Inflammatory macrophage treated with lipopolysaccharide for 1 hour (primary cell): ENCODE results near the gene MTHFD1.

ENCODE experiments used
- DNase-seq, 2 donors: peaks; one replicate each; pipeline ENCODE4 v3.0.0-alpha.2; 2020 to 2022

The MTHFD1 gene

GRCh38 chr14:64450255-64450654, 62.1 kb downstream of the MTHFD1 start:
- DNase-seq: no peak

- no peak for DNase-seq
These were observed 66.5 kb downstream of the MTHFD1 start for GRCh38 chr14:64454671-64455070.

- DNase-seq: no peak
These were observed 71.4 kb downstream of the MTHFD1 start for GRCh38 chr14:64459405-64460136.

GRCh38 chr14:64461221-64461620, 73.1 kb downstream of the MTHFD1 start:
- no peak for DNase-seq

GRCh38 chr14:64463195-64463594, 75.0 kb downstream of the MTHFD1 start:
- no peak for DNase-seq

GRCh38 chr14:64463873-64464272, 75.7 kb downstream of the MTHFD1 start:
- DNase-seq: no peak

GRCh38 chr14:64464651-64465050, 76.5 kb downstream of the MTHFD1 start:
- DNase-seq: no peak

- DNase-seq: no peak
These were observed 77.2 kb downstream of the MTHFD1 start, which contains the start of gene AKAP5 for GRCh38 chr14:64465191-64465822. TSS of gene AKAP5 (plus strand) at chr14:64465499. CDS start at chr14:64468395, 2,896 bp downstream.

- peak in 1 of 2 donors; percentile 15 for DNase-seq
These were observed 77.8 kb downstream of the MTHFD1 start for GRCh38 chr14:64465831-64466554.

GRCh38 chr14:64467101-64467500, 78.9 kb downstream of the MTHFD1 start:
- peak; percentile 60 to 78 for DNase-seq

- DNase-seq: no peak
These were observed 79.4 kb downstream of the MTHFD1 start for GRCh38 chr14:64467566-64467965.

- DNase-seq: no peak
These were observed 80.3 kb downstream of the MTHFD1 start for GRCh38 chr14:64468451-64468850.

GRCh38 chr14:64474041-64474440, 85.9 kb downstream of the MTHFD1 start:
- DNase-seq: no peak

- DNase-seq: no peak
These were observed 86.5 kb downstream of the MTHFD1 start for GRCh38 chr14:64474698-64475097.

GRCh38 chr14:64475585-64476273, 87.6 kb downstream of the MTHFD1 start:
- DNase-seq: no peak

- DNase-seq: no peak
These were observed 88.3 kb downstream of the MTHFD1 start for GRCh38 chr14:64476438-64476837.

GRCh38 chr14:64478634-64479250, 90.6 kb downstream of the MTHFD1 start:
- DNase-seq: peak; percentile 38 to 73

GRCh38 chr14:64488590-64489099, 100.5 kb downstream of the MTHFD1 start:
- no peak for DNase-seq

- DNase-seq: no peak
These were observed 103.5 kb downstream of the MTHFD1 start for GRCh38 chr14:64491637-64492036.

- DNase-seq: no peak
These were observed 105.3 kb downstream of the MTHFD1 start for GRCh38 chr14:64493455-64493854.

GRCh38 chr14:64495252-64495651, 107.1 kb downstream of the MTHFD1 start:
- DNase-seq: no peak

GRCh38 chr14:64496764-64497163, 108.6 kb downstream of the MTHFD1 start:
- DNase-seq: no peak
